Measurements from ENCODE around the gene PTPRG.

Gene PTPRG

DNA sequence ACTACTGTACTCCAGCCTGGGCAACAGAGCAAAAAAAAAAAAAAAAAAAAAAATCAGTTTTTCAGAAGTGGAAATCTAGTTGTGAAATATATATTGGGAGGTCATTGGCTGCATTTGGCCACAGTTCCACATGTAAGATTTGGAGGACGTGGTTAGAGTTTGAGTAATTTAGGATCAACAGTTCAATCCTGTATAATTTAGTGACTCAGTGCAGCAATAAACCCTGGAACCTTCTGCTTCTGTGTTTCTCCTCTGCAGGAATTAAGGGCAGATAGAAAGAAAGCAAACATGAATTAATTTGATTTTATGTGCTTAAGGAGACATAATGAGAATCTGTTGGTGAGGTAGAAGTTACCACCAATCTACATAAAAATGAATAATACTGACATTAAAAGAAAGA is 347.0 kb downstream of the PTPRG start:
- no peak for FAIRE-seq

DNA sequence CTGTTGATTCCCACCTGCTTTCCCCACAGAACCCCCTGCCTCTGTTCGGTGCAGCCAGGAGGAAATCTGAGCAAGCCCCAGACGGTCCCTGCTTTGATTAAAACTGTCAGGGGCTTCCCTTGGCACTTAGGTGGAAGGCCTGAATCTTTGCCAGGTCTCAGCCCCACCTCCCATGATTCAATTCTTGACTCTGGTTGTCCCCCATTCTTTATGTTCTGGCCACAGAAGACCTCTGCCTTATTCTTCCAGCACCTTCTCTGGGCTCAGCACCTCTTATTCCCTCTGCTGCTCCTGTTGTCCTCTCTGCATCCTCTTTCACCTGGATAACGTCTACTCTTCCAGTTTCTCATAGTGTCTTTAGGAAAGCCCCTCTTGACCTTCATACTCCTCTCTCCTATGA is 349.4 kb downstream of the PTPRG start:
- FAIRE-seq, result no peak

DNA sequence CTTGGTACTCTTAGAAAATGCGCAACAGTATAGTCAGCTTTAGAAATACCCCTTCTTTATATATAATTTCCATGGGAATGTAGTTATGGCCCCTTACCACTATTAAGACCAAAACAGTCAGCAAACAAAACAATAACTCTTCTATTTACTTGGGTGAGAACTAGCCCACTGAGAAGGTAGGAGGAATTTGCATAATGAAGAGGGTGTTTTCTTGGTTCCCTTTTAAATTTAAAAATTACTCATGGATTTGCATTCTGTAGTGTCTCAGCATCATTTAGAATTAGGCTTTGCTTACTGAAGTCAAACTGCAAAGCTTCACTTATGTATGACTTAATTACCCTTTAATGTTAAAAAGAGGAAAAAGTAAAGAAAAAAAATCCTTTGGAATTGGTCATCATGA is 350.8 kb downstream of the PTPRG start:
- no peak for FAIRE-seq

DNA sequence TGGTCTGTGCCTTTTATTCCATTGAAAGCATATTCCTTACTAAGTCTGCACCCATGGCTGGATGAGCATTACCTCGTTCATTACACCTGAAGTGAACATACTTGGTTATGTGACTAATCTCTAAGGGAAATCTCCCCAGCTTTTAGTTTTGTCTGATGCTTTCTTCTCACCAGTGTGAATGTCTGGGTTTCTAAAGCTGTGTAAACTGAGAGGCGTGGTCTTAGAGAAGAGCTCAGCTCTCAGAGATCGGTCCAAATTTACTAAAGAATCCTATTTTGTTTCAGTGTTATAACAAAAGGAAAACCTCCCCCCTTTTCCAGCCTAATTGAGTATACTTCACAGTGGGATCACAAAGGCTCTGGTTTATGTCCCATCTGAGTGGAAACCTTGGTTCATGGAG is 352.3 kb downstream of the PTPRG start:
- no peak for FAIRE-seq

DNA sequence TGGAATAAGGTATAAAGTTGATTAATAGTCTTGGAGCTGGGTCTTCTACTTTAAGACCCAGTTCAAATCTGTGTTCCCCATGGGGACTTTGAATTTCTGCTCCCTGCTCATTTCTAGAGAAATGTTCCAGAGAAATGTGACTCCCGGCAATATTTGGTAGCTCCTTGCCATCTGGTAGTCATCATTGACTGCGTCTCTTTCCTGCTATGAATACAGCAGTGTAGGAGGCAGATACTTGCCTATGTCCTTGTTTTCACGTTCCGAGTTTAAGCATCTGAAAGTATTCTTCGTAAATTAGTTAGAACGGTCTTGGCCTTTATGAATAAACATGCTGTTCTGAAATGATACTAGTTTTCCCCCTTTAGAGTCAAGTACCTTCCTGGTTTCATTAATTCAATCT is 352.9 kb downstream of the PTPRG start:
- FAIRE-seq, result no peak

DNA sequence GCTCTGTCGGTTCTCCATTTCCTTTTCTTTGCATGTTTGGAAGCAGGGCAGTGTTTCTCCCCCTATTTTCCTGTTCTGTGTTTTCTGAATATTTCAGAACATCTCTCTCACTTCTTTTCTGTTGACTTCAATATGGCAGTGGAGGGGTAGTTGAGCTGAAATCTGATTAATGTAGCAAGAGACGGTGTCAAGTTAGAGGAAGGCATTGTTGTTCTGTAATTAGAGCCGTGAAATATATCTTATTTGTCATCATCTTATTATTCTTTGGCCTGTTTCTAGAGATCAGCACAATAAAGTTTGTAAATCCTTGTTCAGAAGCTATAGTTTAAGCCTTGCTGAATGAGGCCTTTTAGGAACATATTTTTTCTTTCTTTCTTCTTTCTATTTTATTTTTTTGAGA is 353.9 kb downstream of the PTPRG start:
- no peak for FAIRE-seq

DNA sequence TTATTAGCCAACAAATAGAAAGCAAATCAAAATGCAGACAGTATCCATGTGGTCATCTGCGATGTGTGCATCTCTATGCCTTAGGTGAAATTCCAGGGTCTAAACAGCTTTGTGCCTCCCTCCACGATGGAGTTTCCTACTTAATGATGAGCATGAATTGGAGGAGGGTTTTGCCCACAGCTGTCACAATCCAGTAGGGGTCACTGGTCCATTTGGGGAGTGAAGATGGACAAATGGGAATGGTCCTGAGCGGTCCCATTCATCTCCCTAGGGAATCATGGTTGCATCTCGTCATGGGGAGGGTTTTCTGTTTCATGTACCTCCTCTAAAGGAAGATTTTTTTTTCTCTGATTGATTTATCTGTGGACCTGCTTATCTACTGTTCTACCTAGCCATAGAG is 358.0 kb downstream of the PTPRG start:
- FAIRE-seq, result no peak

DNA sequence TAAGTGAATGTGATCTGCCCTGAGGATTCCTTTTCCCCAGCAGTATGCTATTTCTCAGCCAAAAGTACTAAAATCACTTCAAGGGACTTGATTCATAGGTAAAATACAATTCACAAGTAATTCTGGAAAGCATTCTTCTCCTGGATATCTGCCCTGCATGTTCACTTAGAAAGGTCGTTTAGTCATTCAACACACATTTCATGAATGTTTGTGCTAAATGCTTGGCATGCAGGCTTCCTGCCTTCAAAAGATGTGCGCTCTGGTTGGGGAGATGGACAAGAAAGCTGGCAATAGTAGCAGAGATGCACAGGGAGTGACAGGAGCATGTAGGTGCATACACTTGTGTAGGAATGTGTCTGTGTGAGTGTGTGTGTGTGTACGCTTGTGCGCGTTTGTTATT is 360.7 kb downstream of the PTPRG start:
- FAIRE-seq, result no peak

DNA sequence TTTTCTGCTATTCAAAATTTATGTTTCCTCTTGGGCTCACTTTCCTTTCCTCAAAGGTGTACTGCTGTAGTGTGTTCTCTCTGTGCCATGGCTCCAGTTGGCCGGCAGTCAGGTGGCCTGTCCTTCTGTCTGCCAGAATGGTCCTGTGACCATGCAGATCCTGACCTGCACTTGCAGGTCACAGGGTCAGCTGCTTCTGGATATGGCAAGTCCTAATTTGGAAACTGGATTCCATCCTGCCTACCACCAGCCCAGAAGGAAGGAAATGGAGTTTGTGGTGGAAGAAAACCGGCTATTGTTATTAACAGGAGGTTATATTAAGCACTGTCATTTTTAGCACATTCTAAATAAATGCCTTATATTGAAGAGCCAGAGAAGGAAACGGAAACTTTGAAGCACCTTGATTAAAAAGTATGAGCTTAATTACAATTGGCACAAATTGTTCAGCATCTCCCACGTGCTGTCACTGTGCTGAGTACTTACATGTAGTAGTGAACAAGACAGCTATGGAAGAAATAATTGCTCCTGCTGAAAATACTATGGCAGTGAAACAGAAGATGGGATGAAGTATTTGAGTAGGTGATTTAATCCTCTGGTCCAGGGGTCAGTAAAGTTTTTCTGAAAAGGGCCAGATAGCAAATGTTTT is 362.8 kb downstream of the PTPRG start:
- FAIRE-seq, result no peak

DNA sequence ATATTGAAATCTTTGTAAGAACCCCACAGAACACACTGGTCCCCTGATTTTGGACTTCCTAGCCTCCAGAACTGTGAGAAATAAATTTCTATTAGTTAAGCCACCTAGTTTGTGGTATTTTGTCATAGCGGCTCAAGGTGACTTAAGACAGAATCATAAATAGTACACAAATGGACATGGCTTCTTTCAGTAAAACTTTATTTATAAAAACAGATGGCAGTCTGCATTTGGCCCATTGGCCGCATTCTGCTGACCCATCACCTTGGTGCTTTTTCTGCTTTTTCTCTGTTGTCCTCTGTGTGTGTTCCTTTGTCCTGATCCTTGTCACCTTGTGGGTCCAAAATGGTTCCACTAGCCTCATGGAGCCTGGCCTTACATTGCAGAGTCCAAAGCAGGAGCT is 363.6 kb downstream of the PTPRG start:
- FAIRE-seq, result no peak

DNA sequence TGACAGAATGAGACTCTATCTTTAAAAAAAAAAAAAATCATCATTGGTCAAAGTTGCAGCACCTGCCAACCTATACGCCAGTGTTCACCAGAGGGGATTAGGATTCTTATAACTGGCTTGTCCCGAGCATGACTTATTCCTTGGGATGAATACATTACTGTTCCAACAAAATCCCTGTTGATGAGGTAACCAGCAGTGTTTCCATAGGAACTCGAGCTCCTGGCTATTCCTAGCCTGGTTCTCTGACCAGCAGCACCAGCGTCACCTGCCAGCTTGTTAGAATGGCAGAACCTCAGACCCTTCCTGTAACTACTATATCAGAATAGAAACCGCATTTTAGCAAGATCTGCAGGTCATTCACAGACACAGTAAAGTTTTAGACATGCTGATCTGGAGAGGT is 364.4 kb downstream of the PTPRG start:
- FAIRE-seq, result no peak

DNA sequence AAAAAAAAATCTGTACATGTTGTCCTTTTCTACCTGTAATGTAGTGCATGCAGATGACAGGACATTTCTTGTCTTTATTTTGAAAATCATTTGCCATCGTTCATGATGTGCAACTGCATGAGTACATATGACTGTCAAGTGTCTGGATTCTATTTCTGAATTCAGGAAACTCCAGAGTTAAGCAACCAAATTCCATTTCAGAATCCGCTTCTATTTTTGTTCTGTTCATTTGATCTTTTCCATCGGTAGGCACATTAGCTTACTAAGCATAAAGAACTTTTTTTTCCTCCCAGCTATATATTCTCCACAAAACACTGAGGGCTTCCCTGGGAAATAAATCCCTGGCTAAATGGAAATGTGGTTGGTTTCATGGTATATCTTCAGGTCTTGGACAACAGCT is 365.6 kb downstream of the PTPRG start:
- no peak for FAIRE-seq

DNA sequence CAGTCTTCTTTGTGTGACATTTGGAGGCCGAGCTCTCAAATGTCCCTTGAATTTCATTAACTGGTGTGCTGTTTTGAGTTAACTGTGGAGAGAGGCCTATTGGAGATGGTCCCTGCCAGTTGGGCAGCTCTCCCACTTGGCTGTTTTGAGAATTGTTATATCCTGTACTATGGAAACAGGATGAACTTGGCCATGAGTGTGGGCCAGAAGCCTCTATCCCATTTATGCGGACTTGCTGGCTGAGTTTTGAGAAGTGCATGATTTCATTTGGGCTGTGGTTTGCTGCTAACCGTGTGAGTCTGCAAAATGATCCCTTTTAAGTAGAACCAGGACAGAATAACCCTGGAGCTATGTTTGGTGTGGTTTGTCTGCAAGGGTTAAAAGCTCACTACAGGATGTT is 366.0 kb downstream of the PTPRG start:
- FAIRE-seq, result no peak

DNA sequence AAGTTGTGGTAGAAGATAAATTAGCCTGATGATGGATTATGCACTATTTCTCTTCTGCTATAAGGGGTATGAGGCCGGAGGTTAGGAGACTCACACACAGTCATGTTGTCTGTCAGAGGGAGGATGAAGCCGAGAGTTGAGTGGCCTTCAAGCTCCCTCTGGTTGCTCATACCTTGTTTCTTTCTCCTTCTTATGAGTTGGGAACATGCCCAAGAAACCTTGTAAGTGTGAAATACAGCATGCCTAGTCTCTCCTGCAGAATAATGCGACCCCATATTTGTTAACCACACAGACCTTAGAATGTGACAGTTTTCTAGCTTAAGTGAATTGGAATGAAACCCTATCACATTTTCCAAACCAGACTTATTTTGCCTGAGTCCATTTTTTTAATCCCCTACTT is 366.7 kb downstream of the PTPRG start:
- FAIRE-seq, result no peak

DNA sequence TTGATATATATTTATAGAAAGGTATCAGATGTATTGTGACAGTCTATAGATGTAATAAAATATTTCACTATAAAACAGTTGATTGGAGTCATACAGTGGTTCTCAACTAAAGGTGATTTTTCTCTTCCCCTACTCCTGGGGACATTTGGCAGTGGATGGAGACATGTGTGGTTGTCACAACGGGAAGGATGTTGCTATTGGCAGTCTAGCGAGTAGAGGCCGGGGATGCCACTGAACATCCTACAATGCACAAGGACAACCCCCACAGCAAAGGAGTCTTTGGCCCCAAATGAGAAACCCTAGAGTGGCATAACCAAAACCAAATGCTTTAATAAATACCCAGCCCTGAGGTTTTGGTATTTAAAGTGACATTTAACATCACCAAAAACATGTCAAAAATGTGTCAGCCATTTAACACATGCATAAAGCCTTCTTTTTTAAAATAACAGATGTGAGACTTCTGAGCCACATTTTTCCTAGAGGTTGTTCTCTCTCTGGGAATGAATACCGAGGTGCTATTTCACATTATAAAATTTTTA is 367.5 kb downstream of the PTPRG start:
- no peak for FAIRE-seq

DNA sequence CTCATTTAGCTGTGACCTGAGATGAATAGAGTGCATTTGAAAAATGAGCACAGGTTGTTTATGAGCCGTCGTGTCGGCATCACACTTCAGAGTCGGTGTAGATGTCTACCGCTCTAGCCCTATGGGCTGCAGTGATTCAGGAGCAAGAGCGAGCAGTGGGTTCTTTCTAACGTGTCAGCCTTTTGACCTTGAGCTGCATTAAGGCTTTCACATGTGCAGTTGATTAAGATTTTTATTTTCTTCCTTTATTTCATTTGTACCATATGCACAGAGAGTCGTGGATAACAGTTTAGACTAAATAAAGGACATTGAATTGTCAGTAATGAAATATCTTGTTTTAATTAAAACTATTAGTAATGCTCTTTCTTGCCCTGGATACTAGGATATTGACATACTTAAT is 368.2 kb downstream of the PTPRG start:
- FAIRE-seq, result no peak

DNA sequence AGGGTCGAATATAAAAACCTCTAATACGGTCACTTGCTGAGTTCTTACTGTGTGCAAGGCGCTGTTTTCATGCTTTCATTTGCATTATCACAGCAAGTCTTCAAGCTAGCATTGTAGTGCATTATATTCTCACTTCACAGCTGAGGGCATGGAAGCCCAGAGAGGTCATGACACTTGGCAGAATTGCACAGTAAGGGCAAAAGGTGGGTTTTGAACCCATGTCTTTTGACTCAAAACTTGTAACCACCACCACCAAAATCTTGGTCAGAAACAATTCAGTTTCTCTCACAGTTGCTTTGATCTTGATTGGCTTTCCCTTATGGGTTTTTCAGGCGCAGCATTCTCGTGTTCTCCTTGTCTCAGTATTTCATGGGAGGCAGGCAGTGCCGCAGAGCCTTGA is 371.1 kb downstream of the PTPRG start:
- no peak for FAIRE-seq

DNA sequence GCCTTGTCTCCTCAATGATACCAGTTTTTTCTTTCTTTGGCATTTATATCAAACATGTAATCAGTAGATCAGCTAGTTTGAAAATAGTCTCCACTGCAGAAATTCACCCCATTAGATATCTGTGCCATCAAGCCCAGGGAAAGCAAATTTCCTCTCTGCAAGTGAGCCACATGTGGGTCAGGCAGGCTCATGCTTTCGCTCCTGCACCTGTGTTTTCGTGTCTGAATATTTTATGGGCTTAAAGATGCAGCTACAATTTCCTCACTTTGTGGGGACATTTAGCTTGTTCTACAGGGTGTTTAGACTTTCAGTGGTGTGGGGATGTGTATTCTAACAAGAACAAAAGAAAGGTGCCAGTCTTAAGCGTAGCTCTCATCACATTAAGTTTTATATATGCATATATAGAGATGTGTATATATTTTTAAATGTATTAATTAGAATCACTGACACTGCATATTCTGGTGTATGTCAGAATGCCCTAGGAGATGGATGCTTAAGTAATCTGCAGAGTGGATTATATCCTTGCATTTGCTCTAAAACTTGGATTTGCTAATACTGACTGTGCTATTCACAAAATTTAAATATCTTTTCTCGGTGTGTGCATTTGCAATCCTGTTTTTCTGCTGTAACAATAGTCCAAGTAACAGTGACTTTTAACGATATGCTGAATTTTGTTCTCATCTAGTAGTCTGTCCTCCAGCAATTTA is 372.6 kb downstream of the PTPRG start:
- no peak for FAIRE-seq

DNA sequence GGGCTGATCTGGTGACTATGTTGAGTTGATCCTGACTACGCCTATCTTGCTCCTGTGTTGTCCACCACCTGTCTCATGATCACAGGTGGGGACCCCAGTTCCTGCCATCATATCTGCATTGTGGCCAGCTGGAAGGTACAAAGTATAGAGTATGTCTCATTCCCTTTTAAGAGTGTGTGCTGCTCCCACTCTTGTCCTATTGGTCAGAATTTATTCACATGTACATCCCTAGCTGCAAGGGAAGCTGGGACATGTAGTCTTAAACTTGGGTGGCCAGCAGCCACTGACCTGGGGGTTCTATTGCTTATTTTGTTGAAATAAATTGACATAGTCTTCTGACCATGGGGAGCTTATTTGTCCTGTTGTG is 373.1 kb downstream of the PTPRG start:
- FAIRE-seq, result no peak

DNA sequence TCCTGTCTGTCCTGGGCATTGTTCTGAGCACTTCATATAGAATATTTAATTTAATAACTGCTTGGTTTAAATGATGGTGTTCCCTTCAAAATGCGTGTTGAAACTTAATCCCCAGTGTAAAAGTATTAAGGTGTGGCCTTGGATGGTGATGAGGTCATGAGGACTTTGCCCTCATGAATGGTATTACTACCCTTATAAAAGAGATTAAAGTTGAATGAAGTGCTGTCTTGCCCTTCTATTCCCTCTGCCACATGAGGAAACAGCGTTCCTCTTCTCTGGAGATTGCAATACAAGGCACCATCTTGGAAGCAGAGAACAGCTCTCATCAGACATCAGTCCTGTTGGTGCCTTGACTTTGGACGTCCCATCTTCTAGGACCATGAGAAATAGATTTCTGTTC is 374.4 kb downstream of the PTPRG start:
- FAIRE-seq, result no peak

DNA sequence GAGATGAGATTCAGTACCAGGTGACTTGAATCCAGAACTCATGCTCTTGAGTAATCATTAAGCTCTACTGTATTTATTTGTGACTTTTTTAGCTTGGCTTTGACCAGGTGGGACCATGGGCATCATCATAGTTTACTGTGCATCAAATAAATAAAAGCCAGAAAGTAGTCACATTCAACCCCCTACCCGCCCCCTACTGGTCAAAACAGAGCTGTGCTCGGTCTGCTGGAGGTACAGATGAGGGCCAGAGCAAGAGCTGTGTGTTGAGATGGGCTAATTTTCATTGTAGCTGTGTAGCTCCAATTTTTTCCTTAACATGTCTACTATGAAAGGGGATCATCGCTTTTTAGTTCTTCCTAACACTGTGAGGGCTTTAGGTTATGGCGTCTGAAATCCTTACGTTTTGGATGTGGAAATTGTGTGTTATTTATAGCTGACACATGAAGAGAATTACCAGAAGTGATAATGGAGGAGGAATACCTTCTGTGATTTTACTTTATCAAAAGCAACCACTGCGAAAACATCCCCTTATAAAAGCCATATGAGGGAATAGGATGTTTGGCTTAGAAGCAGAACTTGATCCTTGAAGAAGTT is 375.1 kb downstream of the PTPRG start:
- no peak for FAIRE-seq

DNA sequence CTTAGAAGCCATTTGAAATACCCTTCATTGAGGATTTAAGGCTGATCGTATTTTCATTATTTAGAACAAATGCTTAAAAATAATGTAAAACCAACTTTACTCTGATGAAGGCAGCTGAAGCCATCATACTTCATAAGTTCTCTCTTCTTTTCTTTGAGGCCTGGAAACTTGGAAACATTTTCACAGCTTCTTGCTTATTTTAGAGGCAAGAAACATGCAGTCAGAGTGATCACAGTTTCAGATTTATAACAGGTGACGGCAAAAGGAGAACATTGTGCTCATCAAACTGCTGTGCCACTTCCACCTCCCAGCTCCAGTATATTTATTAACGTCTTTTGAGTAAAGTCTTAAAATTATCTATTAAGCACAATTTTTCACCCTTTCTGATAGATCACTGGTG is 376.1 kb downstream of the PTPRG start:
- no peak for FAIRE-seq

DNA sequence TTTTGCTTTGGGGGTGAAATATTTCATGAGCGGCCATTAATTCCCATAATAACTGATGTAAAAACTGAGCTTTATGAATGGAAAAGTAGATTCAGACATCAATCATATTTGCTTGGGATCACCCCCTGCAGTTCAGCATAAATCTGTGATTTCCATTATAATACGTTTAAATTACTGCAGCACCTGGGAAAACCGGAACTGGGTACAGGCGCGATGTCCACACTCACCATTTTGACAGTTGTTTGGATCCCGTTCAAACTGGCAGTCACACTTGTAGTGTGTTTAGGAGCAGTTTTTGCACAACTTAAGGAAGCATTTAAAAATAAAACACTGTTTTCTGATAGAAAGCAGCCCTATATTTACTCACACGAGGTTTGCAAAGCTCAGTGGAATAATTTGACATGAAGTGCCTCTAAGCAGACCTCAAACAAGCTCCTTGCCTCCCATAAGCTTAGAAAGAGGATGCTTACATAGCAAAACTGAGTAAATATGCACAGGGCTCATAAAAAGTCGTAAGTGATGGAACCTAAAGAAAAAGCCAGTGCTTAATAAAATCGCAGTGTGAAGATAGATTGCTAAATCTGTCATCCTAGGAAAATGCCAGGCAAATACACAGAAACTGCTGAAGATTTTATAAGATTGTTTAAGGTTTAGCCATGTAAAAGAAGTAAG is 377.6 kb downstream of the PTPRG start:
- FAIRE-seq, result no peak

DNA sequence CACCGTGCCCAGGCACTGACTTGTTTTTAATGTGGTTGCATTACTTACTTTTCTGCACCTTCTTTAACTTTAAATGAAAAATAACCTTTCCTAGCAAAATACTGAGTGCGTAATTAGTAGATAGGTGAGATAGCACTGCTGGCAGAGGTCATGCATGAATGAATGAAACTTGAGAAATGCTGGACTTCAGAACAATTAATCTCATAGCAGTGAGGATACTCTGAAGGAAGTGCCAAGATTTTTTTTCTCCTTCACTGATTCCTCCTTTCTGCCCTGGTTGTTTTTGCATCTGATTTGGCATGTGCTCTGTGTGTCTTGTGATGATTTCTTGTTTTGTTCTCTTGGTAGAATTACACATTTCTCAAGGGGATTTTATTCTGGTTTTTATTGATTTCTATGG is 378.9 kb downstream of the PTPRG start:
- no peak for FAIRE-seq
